ENCODE data around the gene TREML1.

DNA sequence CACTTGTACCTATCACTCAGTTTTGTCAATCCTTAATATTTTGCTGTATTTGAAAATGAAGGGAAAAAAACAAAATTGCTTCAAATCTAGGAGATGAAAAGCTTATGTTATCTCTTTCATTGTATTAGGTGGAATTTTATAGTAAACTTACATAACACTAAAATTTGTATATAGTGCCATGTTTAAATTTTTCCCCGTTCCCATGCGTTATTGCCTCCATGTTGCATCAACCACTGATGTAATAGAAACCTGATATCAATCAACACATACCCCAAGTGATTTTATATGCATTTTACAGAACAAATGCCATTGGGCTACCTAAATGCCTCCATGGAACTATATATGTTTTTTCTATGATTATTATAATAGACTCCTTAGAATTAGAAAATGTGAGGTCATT is 23.5 kb upstream of the TREML1 start:
- no peak for TF ChIP-seq POLR2A (IDR thresholded peaks at IDR 0.05; ENCODE audit: low read length)
- no peak for TF ChIP-seq GATA1 (IDR thresholded peaks at IDR 0.05; ENCODE audit: low read depth, low read length)

All from erythroblast (primary cell).